Measurements from ENCODE around the gene PLXND1.
"Not testable (repeated sequence)": the region's sequence is repeated elsewhere in the genome, so short reads cannot be mapped to it uniquely, and the experiment has no call there.

PLXND1 gene, protein sequence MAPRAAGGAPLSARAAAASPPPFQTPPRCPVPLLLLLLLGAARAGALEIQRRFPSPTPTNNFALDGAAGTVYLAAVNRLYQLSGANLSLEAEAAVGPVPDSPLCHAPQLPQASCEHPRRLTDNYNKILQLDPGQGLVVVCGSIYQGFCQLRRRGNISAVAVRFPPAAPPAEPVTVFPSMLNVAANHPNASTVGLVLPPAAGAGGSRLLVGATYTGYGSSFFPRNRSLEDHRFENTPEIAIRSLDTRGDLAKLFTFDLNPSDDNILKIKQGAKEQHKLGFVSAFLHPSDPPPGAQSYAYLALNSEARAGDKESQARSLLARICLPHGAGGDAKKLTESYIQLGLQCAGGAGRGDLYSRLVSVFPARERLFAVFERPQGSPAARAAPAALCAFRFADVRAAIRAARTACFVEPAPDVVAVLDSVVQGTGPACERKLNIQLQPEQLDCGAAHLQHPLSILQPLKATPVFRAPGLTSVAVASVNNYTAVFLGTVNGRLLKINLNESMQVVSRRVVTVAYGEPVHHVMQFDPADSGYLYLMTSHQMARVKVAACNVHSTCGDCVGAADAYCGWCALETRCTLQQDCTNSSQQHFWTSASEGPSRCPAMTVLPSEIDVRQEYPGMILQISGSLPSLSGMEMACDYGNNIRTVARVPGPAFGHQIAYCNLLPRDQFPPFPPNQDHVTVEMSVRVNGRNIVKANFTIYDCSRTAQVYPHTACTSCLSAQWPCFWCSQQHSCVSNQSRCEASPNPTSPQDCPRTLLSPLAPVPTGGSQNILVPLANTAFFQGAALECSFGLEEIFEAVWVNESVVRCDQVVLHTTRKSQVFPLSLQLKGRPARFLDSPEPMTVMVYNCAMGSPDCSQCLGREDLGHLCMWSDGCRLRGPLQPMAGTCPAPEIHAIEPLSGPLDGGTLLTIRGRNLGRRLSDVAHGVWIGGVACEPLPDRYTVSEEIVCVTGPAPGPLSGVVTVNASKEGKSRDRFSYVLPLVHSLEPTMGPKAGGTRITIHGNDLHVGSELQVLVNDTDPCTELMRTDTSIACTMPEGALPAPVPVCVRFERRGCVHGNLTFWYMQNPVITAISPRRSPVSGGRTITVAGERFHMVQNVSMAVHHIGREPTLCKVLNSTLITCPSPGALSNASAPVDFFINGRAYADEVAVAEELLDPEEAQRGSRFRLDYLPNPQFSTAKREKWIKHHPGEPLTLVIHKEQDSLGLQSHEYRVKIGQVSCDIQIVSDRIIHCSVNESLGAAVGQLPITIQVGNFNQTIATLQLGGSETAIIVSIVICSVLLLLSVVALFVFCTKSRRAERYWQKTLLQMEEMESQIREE (N-terminal part only)
- 3.4 to 21.6 (median 12.5) reads per million in 3 experiments for total RNA-seq

DNA sequence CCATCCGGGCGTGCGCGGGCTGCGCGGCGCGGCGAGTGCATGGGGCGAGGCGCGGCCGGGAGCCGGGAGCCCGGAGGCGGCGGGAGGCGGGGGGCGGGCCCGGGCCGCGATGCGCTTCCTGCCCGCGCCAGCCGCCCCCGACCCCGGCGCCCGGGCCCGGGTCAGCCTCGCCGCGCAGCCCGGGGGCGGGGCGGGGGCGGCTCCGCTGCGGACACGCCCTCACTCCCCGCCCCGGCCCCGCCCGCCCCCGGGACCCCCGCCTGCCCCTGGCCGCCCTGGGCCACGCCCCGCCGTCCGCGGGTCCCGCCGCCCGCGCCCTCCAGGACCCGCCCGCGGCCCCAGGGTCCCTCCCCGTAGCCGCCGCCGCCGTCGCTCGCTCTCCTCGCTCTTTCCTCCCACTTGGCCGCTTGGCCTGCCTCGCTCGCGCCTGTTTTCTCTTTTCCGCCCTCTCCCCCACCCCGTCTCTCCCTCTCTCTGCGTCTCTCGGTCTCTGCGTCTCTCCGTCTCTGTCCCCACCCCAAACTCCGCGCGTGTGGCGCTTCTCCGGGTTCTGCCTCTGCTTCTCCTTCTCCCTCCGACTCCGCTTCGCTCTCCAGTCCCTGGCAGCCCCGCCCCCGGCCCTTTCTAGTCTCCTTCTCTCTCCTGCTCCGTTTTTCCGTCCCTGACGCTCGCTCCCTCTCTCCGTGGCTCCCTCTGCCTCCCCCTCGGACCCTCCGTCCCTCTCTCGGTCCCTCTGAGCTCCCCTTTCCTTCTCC is at the start of gene PLXND1:
PLXND1 (minus strand) TSS at position 41 of the 755 bp plus-strand sequence; CDS start at position 4, 37 bp downstream.
- peak; percentile 28 for DNase-seq

DNA sequence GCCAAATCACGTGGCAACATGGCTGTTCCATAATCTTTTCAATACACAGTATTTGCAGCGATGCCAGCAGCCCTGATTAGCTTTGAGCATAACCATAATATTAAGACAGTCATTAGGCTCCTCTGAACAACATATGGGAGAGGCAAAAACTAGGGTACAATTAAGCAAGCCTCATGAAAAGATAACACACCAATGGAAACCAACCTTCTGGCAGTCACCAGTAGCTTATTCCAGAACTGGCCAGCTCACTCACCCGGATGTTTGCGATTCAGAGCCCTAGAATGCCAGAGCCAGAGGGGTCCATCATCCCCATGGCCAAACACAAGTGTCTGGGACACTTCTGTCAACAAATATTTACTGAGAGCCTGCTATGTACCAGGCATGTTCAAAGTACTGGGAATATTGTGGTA is 48.8 kb upstream of the PLXND1 start:
- no peak for DNase-seq

DNA sequence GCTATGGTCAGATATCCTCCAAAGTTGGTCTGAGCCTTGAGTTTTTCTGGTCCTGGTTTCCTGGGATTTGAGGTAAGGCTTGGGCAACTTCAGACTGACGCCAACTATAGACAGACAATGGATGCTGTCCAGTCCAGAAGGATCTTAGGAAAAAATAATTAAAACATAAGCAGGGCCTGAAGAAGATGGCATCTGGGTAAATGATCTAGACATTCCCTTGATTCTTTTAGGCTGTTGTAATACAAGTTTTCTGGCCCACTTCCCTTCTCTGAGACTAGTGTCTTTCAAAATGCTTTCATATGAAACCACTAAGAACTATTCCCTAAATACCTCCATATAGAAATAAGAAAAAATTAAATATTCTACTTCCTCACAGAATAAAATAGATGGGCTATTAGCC is 47.7 kb upstream of the PLXND1 start:
- no peak for DNase-seq

DNA sequence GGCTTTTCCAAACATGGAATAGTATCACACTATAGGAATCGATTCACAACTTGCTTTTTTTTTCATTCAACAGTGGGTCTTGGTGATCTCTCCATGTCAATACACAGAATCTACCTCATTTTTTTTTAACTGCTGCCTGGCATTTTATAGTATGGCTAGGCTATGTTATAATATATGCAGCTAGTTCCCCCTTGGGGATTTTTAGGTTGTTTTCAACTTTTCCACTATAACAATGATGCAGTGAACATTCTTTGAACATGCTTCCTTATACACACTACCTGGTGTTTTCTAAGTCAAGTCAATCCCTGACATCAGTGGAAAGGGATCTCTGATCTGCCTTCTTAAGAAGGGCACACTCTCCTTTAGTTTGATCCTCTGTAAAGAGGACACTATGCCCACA is 46.5 kb upstream of the PLXND1 start:
- DNase-seq: no peak

DNA sequence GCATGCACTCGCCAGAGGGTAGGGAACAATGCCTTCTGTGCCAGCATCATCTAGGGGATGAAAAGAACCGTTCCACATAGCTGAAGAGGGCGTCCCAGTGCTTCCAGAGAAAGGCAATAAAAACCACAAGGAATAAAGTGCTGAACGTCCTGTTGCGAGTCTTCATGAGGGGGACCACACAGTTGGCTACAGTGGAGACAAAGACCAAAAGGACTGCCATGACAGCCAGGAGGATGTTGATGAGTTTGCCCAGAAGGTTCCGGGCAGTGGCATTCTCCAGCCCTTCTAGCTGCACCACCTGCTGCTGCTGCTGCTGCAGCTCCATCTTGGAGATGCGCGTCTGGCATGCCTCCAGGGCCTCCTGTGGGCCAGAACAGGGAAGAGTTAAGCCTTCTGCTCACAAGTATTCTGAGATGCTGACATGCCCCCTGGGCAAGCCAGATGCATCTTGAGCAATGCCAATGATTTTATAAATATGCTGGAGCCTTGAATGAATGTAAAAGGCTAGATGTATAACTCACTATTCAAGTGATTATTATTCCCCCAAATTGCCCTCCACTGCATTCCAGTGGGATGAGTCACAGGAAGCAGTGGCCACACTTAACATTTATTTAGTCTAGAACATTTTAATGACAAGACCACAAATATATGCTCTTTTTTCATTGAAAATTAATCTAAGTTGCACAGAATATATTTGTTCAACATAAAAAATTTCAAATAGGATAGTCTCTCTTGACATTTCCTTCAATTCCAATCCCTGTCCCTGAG is 45.1 kb upstream of the PLXND1 start:
- no peak for DNase-seq

DNA sequence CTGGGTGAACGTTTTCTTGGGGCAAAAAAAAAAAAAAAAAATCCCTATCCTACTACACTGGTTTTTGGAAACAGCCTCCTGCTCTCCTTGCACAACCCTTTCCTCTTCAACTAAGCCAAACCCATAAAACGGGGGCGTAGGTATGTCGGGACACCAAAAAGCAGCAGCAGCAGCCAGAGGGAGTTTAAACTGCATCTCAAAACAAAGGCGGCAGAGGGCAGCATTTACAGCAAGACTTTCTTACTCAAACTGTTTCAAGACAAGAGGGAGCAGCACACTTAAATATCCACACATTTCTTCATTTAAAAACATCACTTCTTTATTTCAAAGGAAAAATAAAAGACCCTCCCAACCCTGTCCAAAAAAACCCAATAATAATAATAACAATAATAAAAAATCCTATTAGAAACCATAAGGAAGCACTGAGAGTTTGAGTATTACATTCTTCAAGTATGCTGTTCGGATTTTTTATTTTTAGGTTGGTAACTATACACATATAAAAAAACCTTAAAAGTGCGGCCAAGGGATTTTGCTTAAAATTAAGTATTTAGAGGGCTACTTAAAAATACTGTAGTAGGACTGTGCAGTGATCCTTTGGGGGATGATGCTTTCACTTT is 43.9 kb upstream of the PLXND1 start:
- peak; percentile 27 for DNase-seq

DNA sequence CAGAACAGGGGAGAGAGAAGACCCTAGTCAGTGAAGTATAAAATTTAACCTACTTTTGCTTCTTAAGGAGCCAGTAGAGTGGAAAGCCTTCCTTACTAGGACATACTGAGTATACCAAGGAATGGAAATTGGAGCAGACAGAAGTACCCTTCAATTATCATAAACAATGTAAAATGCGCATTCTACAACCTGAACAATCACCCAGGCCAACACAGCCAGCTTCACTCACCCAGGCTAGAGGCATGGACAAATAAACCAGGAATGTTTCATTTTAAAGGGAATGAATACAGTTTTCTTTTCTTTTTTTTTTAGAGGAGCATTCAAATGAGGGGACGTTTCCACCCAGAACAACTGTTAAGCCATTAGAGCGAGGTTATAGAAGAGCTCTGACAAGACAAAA is 41.9 kb upstream of the PLXND1 start:
- DNase-seq: no peak

DNA sequence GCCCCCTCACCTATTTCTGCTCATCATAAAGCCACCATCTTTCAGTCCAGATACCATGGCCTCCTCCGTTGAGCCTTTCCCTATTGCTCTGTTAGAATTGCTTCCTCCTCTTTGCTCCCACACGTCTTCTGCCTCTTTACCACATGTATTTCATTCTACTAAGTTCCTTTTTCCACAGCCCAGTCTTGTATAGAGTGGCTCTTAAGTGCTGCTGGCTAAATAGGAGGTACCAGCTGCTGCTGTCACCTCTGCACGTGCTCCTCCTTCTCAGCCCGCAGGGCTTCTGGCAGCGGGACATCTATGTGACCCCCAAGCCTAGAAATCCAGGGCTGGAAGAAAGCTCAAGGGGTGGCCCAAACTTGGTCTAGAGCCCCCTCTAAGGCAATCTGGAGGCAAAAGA is 38.8 kb upstream of the PLXND1 start:
- DNase-seq: no peak

DNA sequence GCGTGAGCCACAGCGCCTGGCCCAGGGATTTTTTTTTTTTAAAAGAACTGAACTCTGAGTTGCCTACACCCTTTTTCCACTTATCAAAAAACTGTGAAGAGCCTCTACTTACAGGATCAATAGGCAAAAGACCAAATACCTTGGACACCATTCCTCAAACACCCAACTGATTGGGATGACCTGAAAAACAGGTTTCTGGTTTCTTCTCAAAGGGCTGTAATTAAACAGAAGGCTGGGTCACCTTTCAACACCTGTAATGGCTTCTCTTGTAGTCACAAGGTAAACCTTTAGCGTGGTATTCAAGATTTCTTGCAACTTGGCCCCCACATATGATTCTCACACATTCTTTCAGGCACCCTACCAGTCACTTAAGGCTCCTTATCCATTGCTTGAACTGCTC is 38.4 kb upstream of the PLXND1 start:
- DNase-seq: no peak

DNA sequence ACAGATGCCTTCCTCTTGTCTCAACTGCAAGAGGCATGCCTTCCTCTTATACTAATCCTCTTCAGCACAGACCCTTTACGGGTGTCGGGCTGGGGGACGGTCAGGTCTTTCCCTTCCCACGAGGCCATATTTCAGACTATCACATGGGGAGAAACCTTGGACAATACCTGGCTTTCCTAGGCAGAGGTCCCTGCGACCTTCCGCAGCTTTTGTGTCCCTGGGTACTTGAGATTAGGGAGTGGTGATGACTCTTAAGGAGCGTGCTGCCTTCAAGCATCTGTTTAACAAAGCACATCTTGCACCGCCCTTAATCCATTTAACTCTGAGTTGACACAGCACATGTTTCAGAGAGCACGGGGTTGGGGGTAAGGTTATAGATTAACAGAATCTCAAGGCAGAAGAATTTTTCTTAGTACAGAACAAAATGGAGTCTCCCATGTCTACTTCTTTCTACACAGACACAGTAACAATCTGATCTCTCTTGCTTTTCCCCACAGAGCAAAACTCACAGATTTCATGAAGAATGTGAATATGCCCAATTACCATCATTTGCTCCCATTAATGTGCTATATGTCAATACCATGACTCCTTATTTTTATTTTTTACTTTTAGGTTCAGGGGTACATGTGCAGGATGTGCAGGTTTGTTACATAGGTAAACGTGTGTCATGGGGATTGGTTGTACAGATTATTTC is 35.2 kb upstream of the PLXND1 start:
- not testable (repeated sequence) for DNase-seq

DNA sequence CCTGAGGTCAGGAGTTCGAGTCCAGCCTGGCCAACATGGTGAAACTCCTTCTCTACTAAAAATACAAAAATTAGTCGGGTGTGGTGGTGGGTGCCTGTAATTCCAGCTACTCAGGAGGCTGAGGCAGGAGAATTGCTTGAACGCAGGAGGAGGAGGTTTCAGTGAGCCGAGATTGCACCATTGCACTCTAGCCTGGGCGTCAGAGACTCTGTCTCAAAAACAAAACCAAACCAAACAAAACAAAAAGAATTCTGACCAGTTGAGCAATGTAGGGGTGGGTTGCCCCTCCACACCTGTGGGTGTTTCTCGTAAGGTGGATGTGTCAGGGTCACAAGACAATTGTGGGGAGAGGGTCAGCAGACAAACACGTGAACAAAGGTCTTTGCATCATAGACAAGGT is 34.5 kb upstream of the PLXND1 start:
- not testable (repeated sequence) for DNase-seq

DNA sequence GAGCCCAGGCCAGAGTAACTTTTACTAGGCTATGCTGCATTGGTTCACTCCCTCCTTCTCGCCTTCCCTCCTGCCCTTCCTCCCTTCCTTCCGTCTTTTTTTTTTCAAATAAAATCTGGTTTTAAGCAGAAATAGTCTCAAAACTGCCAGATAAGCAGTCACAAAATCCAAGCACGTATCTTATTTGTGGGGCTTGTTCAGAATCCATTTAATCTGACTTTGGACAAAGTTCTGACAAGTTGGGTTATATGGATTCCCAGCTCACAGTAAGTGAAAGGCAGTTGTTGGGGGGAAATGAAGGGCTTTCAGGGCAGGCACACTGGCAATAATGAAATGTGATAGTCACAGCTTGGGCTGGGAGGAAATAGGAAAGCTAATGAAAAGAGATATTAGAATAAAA is 32.0 kb upstream of the PLXND1 start:
- no peak for DNase-seq

DNA sequence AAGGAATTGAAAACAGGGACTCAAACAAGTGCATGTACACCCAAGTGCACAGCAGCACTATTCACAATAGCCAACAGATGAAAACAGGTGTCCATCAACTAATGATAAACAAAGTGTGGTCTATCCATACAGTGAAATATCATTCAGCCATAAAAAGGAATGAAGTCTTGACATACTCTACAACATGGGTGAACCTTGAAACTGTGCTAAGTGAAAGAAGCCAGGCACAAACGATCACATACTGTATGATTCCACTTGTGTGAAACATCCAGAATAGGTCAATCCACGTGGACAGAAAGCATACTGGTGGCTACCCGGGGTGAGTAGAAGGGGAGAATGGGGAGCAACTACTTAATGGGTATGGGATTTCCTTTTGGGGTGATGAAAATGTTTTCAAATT is 29.6 kb upstream of the PLXND1 start:
- DNase-seq: no peak

DNA sequence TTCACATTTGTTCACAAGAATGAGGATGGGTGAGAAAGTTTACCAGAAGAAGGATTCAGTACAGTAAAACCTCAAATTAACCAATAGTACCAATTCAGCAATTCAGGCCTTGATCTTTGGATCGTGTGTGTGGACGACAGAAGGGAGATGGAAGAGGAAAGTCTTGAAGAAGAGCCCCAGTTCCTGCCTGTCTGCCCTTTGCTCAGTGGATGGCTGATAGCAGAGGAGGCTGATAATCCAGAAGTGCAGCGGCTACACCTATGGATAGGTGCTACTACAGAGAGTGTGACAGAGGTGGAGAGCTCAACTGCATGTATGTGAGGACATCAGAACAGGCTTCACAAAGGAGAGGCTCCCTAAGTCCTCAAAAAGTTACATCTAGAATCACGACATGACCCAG is 29.2 kb upstream of the PLXND1 start:
- DNase-seq: no peak

DNA sequence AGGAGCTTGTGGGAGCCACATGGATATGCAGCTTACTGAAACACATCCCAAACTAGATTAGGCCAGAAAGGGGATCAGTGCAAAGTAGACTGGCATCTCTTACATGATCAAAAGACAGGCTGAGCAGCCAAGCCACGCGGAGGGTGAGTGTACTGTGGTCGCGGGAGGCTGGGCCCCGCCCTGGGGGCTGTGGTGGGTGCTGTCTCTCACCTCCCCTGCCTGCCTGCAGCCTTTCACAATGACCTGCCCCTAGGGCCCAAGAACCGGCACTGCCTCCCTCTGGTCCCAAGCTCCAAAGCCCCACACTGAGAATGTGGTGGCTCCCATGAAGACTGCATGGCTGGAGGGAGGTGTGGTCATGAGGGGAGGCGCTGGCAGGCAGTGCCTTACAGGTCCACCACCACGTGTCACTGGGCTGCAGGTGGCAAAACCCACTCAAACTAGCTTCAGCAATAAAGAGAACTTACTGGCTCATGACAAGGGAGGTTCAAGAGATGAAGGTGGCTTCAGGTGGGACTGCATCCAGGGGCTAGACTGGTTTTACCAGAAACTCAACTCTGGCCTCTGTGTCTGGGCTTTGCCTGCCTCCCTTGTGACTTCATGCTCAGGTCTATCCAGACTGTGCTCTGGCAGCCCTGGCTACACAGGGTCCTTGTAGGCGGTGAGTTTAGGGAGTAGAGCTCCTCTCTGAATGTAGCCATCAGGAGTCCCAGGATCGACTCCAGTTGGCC is 27.4 kb upstream of the PLXND1 start:
- no peak for DNase-seq

DNA sequence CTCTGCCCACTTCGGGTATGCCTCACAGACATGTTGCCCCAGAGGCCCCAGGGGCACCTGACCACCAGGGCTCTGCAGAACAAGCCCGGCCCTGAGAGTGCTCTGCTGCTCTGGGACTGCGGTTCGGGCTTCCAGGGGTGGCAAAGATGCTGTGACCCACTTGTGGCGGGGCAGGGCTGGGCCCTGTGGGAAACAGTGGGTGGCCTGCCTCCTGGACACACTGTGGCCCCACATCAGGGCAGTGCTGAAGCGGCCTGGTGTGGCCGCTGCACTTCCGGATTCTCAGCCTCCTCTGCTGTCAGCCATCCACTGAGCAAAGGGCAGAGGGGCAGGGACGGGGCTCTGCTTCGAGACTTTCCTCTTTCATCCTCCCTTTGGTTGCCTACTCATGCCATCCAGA is 26.5 kb upstream of the PLXND1 start:
- DNase-seq: no peak

DNA sequence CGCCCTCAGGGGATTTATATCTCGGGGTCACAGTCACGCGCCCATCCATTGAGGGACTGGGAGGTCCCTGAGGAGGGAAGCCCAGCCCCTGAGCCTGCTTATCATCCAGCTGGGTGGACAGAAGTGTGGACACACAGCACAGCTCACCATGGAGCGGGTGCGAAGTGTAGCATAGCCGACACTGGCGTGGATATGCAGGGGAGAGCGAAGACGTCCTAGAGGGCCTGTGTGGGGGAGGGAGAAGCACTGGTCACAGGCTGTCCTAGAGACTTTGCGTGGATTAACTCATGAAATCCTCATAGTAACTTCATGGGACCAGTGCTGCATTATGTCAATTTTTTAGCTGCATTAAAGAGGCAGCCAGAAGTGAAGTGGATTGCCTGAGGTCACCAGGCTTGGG is 26.1 kb upstream of the PLXND1 start:
- DNase-seq: no peak

DNA sequence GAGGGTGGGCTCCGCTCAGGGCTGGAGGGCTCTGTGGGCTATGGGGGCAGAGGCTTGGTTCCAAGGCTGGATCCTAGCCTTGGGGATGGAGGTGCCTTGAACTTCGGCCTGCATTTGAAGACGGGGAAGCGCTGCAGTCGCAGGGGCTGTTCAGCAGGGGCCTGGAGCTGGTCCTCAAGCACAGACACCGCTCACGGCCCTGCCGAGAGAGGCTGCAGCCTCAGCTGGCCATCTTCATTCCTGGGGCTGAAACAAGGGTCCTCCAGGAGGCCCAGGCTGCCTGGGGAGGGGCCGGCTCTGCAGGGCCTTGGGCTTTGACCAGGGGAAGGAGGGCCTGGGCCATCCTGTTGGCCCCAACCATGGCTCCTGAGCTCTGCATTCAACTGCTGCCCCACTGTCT is 25.6 kb upstream of the PLXND1 start:
- no peak for DNase-seq

DNA sequence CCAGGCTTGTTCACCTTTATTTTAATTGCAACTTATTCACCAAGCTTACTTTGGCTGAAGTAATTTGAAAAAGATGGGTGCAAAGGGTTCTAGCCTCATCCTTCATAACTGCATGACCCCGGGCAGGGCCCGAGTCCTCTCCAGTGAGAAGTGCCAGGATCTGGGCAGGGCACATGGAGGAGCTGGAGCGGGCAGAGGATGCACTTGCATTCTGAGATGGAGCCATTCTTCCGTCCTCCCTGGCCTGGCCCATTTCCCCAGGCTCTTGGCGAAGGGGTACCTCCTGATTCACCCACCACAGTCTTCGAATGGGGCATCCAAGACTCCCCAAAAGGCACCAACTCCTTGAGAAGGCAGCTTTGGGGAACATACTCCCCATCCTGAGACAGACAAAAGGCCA is 22.5 kb upstream of the PLXND1 start:
- no peak for DNase-seq

DNA sequence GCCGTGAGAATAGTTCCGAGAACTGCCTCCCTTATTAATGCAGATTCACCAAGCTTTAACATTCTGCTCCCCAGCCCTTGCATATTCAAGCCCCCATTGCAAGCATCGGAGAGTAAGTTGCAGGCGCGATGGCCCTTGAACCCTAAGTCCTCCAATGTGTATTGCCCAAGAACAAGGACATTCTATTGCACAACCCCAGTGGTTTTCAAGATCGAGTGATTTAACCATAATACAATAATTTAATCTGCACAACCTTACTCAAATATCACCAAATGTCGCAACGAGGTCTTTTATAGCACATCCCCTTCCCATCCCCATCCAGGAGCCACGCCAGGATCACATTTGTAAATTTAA is 21.7 kb upstream of the PLXND1 start:
- no peak for DNase-seq
